Liver (tissue), 9 donors: ENCODE measurements around the gene MEGF11. TPM values are rescaled to one million over a fixed set of nuclear protein-coding genes. Genes with fewer than 3 reads are reported as not detected.

Experiments
- DNase-seq: peaks from one replicate; pipeline ENCODE4 v3.0.0-alpha.2; 2017; ENCODE audit warnings: low spot score
- H3K27ac ChIP-seq, 2 donors: one replicate each; pipeline ENCODE4 v1.7.0; 2013; ENCODE audit warnings: inconsistent platforms in 2 of 2, low read length in 2 of 2, control low read depth in 1 of 2, low read depth in 1 of 2, mild to moderate bottlenecking in 1 of 2
- H3K27me3 ChIP-seq, 4 donors: one replicate each; pipeline versions ENCODE4 v1.6.1 to v1.7.0; 2013; ENCODE audit warnings: low read length in 3 of 4, inconsistent platforms in 1 of 4, mild to moderate bottlenecking in 1 of 4, moderate library complexity in 1 of 4; ENCODE audit not compliant: control insufficient read depth in 4 of 4, insufficient read depth in 4 of 4
- H3K36me3 ChIP-seq, 4 donors: one replicate each; pipeline versions ENCODE4 v1.6.1 to v1.7.0; 2013; ENCODE audit warnings: low read length in 3 of 4, mild to moderate bottlenecking in 3 of 4, low read depth in 1 of 4, moderate library complexity in 1 of 4; ENCODE audit not compliant: control insufficient read depth in 4 of 4, insufficient read depth in 3 of 4
- H3K4me1 ChIP-seq, 4 donors: one replicate each; pipeline versions ENCODE4 v1.6.1 to v1.7.0; 2013; ENCODE audit warnings: low read length in 3 of 4, mild to moderate bottlenecking in 3 of 4, moderate library complexity in 1 of 4; ENCODE audit not compliant: control insufficient read depth in 4 of 4, insufficient read depth in 4 of 4
- H3K4me3 ChIP-seq, 3 donors: one replicate each; pipeline versions ENCODE4 v1.6.1 to v1.7.0; 2013; ENCODE audit warnings: low read length in 3 of 3, control low read depth in 1 of 3, low read depth in 1 of 3, mild to moderate bottlenecking in 1 of 3
- H3K9ac ChIP-seq, 2 donors: one replicate each; pipeline ENCODE4 v1.7.0; 2013; ENCODE audit warnings: low read length in 2 of 2, mild to moderate bottlenecking in 2 of 2, moderate library complexity in 2 of 2, control low read depth in 1 of 2, low read depth in 1 of 2
- H3K9me3 ChIP-seq, 4 donors: one replicate each; pipeline versions ENCODE4 v1.6.1 to v1.7.0; 2013; ENCODE audit warnings: low read length in 3 of 4; ENCODE audit not compliant: control insufficient read depth in 4 of 4
- CTCF ChIP-seq: fragments of 150-350 bp; IDR thresholded peaks from 2 replicates; pipeline ENCODE4 v1.5.1; 2017; ENCODE audit warnings: improper control_type of control experiment, low read depth, low read length; ENCODE audit not compliant: missing input control
- EGR1 ChIP-seq, 2 donors: IDR thresholded peaks; 2 replicates each; pipeline ENCODE4 v1.6.1; 2016 to 2018; ENCODE audit warnings: antibody characterized with exemption in 2 of 2, low read depth in 2 of 2
- FOXA1 ChIP-seq: IDR thresholded peaks from 2 replicates; pipeline ENCODE4 v1.6.1; 2016; ENCODE audit warnings: antibody characterized with exemption
- FOXA2 ChIP-seq: IDR thresholded peaks from 2 replicates; pipeline ENCODE4 v1.6.1; 2016; ENCODE audit warnings: antibody characterized with exemption
- GABPA ChIP-seq, 2 donors: IDR thresholded peaks in 1 of 2; conservative IDR thresholded peaks in 1 of 2; 2 replicates each; pipeline ENCODE4 v1.6.1; 2016; ENCODE audit warnings: antibody characterized with exemption in 2 of 2, mild to moderate bottlenecking in 1 of 2, moderate library complexity in 1 of 2
- HNF4A ChIP-seq, 2 donors: conservative IDR thresholded peaks; 2 replicates each; pipeline ENCODE4 v1.6.1; 2016; ENCODE audit warnings: antibody characterized with exemption in 2 of 2, mild to moderate bottlenecking in 2 of 2
- HNF4G ChIP-seq: IDR thresholded peaks from 2 replicates; pipeline ENCODE4 v1.6.1; 2016; ENCODE audit warnings: antibody characterized with exemption
- JUND ChIP-seq, 2 donors: IDR thresholded peaks; 2 replicates each; pipeline ENCODE4 v1.6.1; 2016; ENCODE audit warnings: antibody characterized with exemption in 2 of 2
- MAX ChIP-seq: IDR thresholded peaks from 2 replicates; pipeline ENCODE4 v1.6.1; 2016; ENCODE audit warnings: antibody characterized with exemption
- NR2F2 ChIP-seq: IDR thresholded peaks from 2 replicates; pipeline ENCODE4 v1.6.1; 2016; ENCODE audit warnings: antibody characterized with exemption
- RAD21 ChIP-seq, 2 donors: IDR thresholded peaks; 2 replicates each; pipeline ENCODE4 v1.6.1; 2016; ENCODE audit warnings: antibody characterized with exemption in 2 of 2, mild to moderate bottlenecking in 2 of 2
- RXRA ChIP-seq, 2 donors: IDR thresholded peaks; 2 replicates each; pipeline ENCODE4 v1.6.1; 2017 to 2018; ENCODE audit warnings: antibody characterized with exemption in 2 of 2, mild to moderate bottlenecking in 1 of 2
- SP1 ChIP-seq: IDR thresholded peaks from 2 replicates; pipeline ENCODE4 v1.6.1; 2018; ENCODE audit warnings: antibody characterized with exemption, mild to moderate bottlenecking
- TAF1 ChIP-seq: conservative IDR thresholded peaks from 2 replicates; pipeline ENCODE4 v1.6.1; 2016; ENCODE audit warnings: antibody characterized with exemption, mild to moderate bottlenecking
- YY1 ChIP-seq: IDR thresholded peaks from 2 replicates; pipeline ENCODE4 v1.6.1; 2016; ENCODE audit warnings: antibody characterized with exemption, mild to moderate bottlenecking
- ZBTB33 ChIP-seq: IDR thresholded peaks from 2 replicates; pipeline ENCODE4 v1.6.1; 2016; ENCODE audit warnings: antibody characterized with exemption
- WGBS: extraction: QIAGEN DNeasy Blood & Tissue Kit; methylation state at CpG from one replicate; pipeline ENCODE4 v1.1.7; 2013; 5-methylcytosine and 5-hydroxymethylcytosine counted together
- polyA plus RNA-seq, 2 donors: library from polyadenylated mRNA; stranded (reverse) in 1 of 2; unstranded in 1 of 2; fragments of 200-250 nt in 1 of 2; fragments of >200 nt in 1 of 2; fragmentation: Nextera tagmentation in 1 of 2; extraction: Ambion mirVana in 1 of 2; gene quantifications; one replicate each; pipeline versions ENCODE4 v1.2.1 to v1.2.3, GENCODE V29; 2013 to 2015
- total RNA-seq, 2 donors: library from RNA; depleted of rRNA; stranded (reverse); fragments of >200 nt; gene quantifications; one replicate each; pipeline ENCODE4 v1.2.3, GENCODE V29; 2014
- TF ChIP-seq, protein P1 (sequence below): IDR thresholded peaks from 2 replicates; pipeline ENCODE4 v1.6.1; 2016; ENCODE audit warnings: antibody characterized with exemption, mild to moderate bottlenecking
- TF ChIP-seq, protein P2 (sequence below): IDR thresholded peaks from 2 replicates; pipeline ENCODE4 v1.6.1; 2016; ENCODE audit warnings: antibody characterized with exemption
- donor health status: healthy.
- donor health status: healthy.
- donor health status: healthy.
- donor health status: healthy.
- donor health status: healthy.

MEGF11 gene
- total and polyA plus RNA-seq, 4 donors: under 0.01 to 0.51 (median 0.03) TPM; not detected in 1

GRCh38 chr15:66241087-66241907 lies 12.3 kb downstream of the MEGF11 start:
- H3K9me3 ChIP-seq: no peaks in the 10 kb centered on the region
- no peak for DNase-seq
- peaks cover 0 to 2% (median 0%) of the 10 kb centered on the region in 4 donors for H3K27me3 ChIP-seq
- 80% methylated on average over 12 of the region's 12 CpGs for WGBS
- H3K27ac ChIP-seq: no peak overlapping the region
- no peak for TF ChIP-seq ZBTB33
- TF ChIP-seq MAX: no peak
- TF ChIP-seq RXRA (IDR thresholded peaks at IDR 0.05): no peak
- TF ChIP-seq RAD21 (IDR thresholded peaks at IDR 0.05): no peak
- TF ChIP-seq FOXA1: no peak
- TF ChIP-seq TAF1: no peak
- no peak for TF ChIP-seq NR2F2
- TF ChIP-seq SP1: no peak
- TF ChIP-seq FOXA2: no peak
- TF ChIP-seq EGR1 (IDR thresholded peaks at IDR 0.05; ENCODE audit: low read depth in 2 of 2): no peak
- no peak for TF ChIP-seq YY1
- TF ChIP-seq CTCF: no peak
- TF ChIP-seq, protein P1, sequence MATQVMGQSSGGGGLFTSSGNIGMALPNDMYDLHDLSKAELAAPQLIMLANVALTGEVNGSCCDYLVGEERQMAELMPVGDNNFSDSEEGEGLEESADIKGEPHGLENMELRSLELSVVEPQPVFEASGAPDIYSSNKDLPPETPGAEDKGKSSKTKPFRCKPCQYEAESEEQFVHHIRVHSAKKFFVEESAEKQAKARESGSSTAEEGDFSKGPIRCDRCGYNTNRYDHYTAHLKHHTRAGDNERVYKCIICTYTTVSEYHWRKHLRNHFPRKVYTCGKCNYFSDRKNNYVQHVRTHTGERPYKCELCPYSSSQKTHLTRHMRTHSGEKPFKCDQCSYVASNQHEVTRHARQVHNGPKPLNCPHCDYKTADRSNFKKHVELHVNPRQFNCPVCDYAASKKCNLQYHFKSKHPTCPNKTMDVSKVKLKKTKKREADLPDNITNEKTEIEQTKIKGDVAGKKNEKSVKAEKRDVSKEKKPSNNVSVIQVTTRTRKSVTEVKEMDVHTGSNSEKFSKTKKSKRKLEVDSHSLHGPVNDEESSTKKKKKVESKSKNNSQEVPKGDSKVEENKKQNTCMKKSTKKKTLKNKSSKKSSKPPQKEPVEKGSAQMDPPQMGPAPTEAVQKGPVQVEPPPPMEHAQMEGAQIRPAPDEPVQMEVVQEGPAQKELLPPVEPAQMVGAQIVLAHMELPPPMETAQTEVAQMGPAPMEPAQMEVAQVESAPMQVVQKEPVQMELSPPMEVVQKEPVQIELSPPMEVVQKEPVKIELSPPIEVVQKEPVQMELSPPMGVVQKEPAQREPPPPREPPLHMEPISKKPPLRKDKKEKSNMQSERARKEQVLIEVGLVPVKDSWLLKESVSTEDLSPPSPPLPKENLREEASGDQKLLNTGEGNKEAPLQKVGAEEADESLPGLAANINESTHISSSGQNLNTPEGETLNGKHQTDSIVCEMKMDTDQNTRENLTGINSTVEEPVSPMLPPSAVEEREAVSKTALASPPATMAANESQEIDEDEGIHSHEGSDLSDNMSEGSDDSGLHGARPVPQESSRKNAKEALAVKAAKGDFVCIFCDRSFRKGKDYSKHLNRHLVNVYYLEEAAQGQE: no peak
- TF ChIP-seq HNF4G: no peak
- TF ChIP-seq JUND (IDR thresholded peaks at IDR 0.05): no peak
- no peak for TF ChIP-seq HNF4A (conservative IDR thresholded peaks at IDR 0.05)
- TF ChIP-seq GABPA (IDR thresholded peaks at IDR 0.05 in 1 of 2, conservative IDR thresholded peaks at IDR 0.05 in 1 of 2): no peak
- TF ChIP-seq, protein P2, sequence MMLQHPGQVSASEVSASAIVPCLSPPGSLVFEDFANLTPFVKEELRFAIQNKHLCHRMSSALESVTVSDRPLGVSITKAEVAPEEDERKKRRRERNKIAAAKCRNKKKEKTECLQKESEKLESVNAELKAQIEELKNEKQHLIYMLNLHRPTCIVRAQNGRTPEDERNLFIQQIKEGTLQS: no peak
- no peaks in the 10 kb centered on the region for H3K36me3 ChIP-seq
- H3K4me1 ChIP-seq: no peaks in the 10 kb centered on the region
- H3K9ac ChIP-seq: no peak overlapping the region
- no peak overlapping the region for H3K4me3 ChIP-seq
